ENCODE results near the gene PRRT2. TPM values are rescaled to one million over a fixed set of nuclear protein-coding genes. Genes with fewer than 3 reads are reported as not detected.

PRRT2 gene
- total and polyA plus RNA-seq, 10 donors = 0.15 to 2.1 (median 0.65) TPM; not detected in 2

Small RNAs within 50 kb of the gene (small RNA-seq; reads per million reads assigned to genes)
- gene AC009133.6 (0 reads per million in 4 donors), gene AC120114.4 (0 reads per million in 4 donors)

Other genes with a start within 250 kb of the PRRT2 start
- gene SPN, start 148.9 kb upstream of the PRRT2 start, total RNA-seq = 10 to 100 TPM; 21.6 to 46.4 (median 28.7) TPM
- gene SPN, start 148.9 kb upstream of the PRRT2 start, polyA plus RNA-seq = 1 to 10 TPM; 3.9 to 9.1 (median 7.3) TPM
- 10 to 100 TPM in 6 of 7 donors, 1 to 10 TPM in 1; 8.8 to 37.2 (median 21.7) TPM for gene QPRT, start 133.0 kb upstream of the PRRT2 start, total RNA-seq
- gene QPRT, start 133.0 kb upstream of the PRRT2 start, polyA plus RNA-seq = 1 to 10 TPM; 3.3 to 8.0 (median 7.5) TPM
- gene C16orf54, start 66.2 kb upstream of the PRRT2 start, total RNA-seq = 10 to 100 TPM; 34.5 to 46.0 (median 40.5) TPM
- 10 to 100 TPM; 15.6 to 21.0 (median 16.6) TPM for gene C16orf54, start 66.2 kb upstream of the PRRT2 start, polyA plus RNA-seq
- gene ZG16, start 33.9 kb upstream of the PRRT2 start, total RNA-seq = not detected
- under 1 TPM in 2 of 3 donors, not detected in 1; 0.06 to 0.07 TPM for gene ZG16, start 33.9 kb upstream of the PRRT2 start, polyA plus RNA-seq
- gene KIF22, start 21.4 kb upstream of the PRRT2 start, total RNA-seq = 10 to 100 TPM; 26.6 to 45.1 (median 36.2) TPM
- gene KIF22, start 21.4 kb upstream of the PRRT2 start, polyA plus RNA-seq = 10 to 100 TPM; 47.4 to 59.2 (median 56.4) TPM
- gene MAZ, start 5.7 kb upstream of the PRRT2 start, total RNA-seq = 100 to 1,000 TPM in 4 of 7 donors, 10 to 100 TPM in 3; 82.7 to 157 (median 125) TPM
- gene MAZ, start 5.7 kb upstream of the PRRT2 start, polyA plus RNA-seq = 100 to 1,000 TPM in 2 of 3 donors, 10 to 100 TPM in 1; 92.2 to 145 (median 100) TPM
- gene PAGR1, start 4.0 kb downstream of the PRRT2 start, total RNA-seq = 10 to 100 TPM; 17.3 to 43.9 (median 23.6) TPM
- 10 to 100 TPM; 28.8 to 46.4 (median 37.9) TPM for gene PAGR1, start 4.0 kb downstream of the PRRT2 start, polyA plus RNA-seq
- 100 to 1,000 TPM; 103 to 200 (median 160) TPM for gene MVP, start 8.3 kb downstream of the PRRT2 start, total RNA-seq
- 100 to 1,000 TPM in 1 of 3 donors, 10 to 100 TPM in 2; 72.3 to 153 (median 90.9) TPM for gene MVP, start 8.3 kb downstream of the PRRT2 start, polyA plus RNA-seq
- gene CDIPT, start 51.0 kb downstream of the PRRT2 start, total RNA-seq = 10 to 100 TPM; 50.2 to 81.2 (median 68.9) TPM
- gene CDIPT, start 51.0 kb downstream of the PRRT2 start, polyA plus RNA-seq = 10 to 100 TPM; 43.7 to 67.1 (median 53.1) TPM
- 1 to 10 TPM; 1.9 to 4.1 (median 2.7) TPM for gene SEZ6L2, start 87.4 kb downstream of the PRRT2 start, total RNA-seq
- 1 to 10 TPM in 1 of 3 donors, under 1 TPM in 2; 0.35 to 1.4 (median 0.54) TPM for gene SEZ6L2, start 87.4 kb downstream of the PRRT2 start, polyA plus RNA-seq
- under 1 TPM in 3 of 7 donors, not detected in 4; 0.51 to 0.87 (median 0.66) TPM for gene ASPHD1, start 88.3 kb downstream of the PRRT2 start, total RNA-seq
- 1 to 10 TPM in 1 of 3 donors, under 1 TPM in 2; 0.28 to 1.6 (median 0.99) TPM for gene ASPHD1, start 88.3 kb downstream of the PRRT2 start, polyA plus RNA-seq
- 10 to 100 TPM; 20.7 to 59.3 (median 34.7) TPM for gene KCTD13, start 114.0 kb downstream of the PRRT2 start, total RNA-seq
- 10 to 100 TPM; 11.2 to 18.9 (median 15.3) TPM for gene KCTD13, start 114.0 kb downstream of the PRRT2 start, polyA plus RNA-seq
- 100 to 1,000 TPM in 5 of 7 donors, 10 to 100 TPM in 2; 89.3 to 135 (median 107) TPM for gene TMEM219, start 149.9 kb downstream of the PRRT2 start, total RNA-seq
- 100 to 1,000 TPM; 144 to 191 (median 155) TPM for gene TMEM219, start 149.9 kb downstream of the PRRT2 start, polyA plus RNA-seq
- 10 to 100 TPM; 60.0 to 96.5 (median 78.6) TPM for gene TAOK2, start 161.7 kb downstream of the PRRT2 start, total RNA-seq
- gene TAOK2, start 161.7 kb downstream of the PRRT2 start, polyA plus RNA-seq = 10 to 100 TPM; 13.2 to 52.0 (median 18.5) TPM
- gene HIRIP3, start 183.4 kb downstream of the PRRT2 start, total RNA-seq = 10 to 100 TPM in 6 of 7 donors, 1 to 10 TPM in 1; 10.0 to 17.7 (median 13.4) TPM
- gene HIRIP3, start 183.4 kb downstream of the PRRT2 start, polyA plus RNA-seq = 10 to 100 TPM; 12.5 to 16.1 (median 15.5) TPM
- gene INO80E, start 184.0 kb downstream of the PRRT2 start, total RNA-seq = 10 to 100 TPM; 62.6 to 89.5 (median 72.6) TPM
- gene INO80E, start 184.0 kb downstream of the PRRT2 start, polyA plus RNA-seq = 10 to 100 TPM; 47.9 to 93.3 (median 57.1) TPM
- 1 to 10 TPM in 6 of 7 donors, under 1 TPM in 1; 0.74 to 4.2 (median 2.5) TPM for gene DOC2A, start 198.8 kb downstream of the PRRT2 start, total RNA-seq
- gene DOC2A, start 198.8 kb downstream of the PRRT2 start, polyA plus RNA-seq = 1 to 10 TPM; 2.0 to 4.8 (median 2.3) TPM
- not detected for gene C16orf92, start 211.0 kb downstream of the PRRT2 start, total RNA-seq
- not detected for gene C16orf92, start 211.0 kb downstream of the PRRT2 start, polyA plus RNA-seq
- gene TLCD3B, start 219.1 kb downstream of the PRRT2 start, total RNA-seq = not detected
- under 1 TPM in 2 of 3 donors, not detected in 1; 0.09 to 0.10 TPM for gene TLCD3B, start 219.1 kb downstream of the PRRT2 start, polyA plus RNA-seq

All from spleen (tissue), 11 donors.